HG02884 (cell line): ENCODE results near the gene CFAP53.
"Not testable (repeated sequence)": the region's sequence is repeated elsewhere in the genome, so short reads cannot be mapped to it uniquely, and the experiment has no call there.

Source experiments
- ATAC-seq: cut with Tn5 transposase; IDR thresholded peaks from one replicate; pipeline ENCODE4 v1.9.1; 2021; ENCODE audit warnings: mild to moderate bottlenecking, moderate library complexity; ENCODE audit not compliant: unreplicated experiment

The CFAP53 gene

GRCh38 chr18:50273203-50274043 is 7.1 kb upstream of the CFAP53 start:
- no peak for ATAC-seq

- ATAC-seq: no peak
Observed at GRCh38 chr18:50272568-50272967, 6.3 kb upstream of the CFAP53 start.

GRCh38 chr18:50268022-50268747 is 1.9 kb upstream of the CFAP53 start:
- peak; percentile 70 for ATAC-seq

GRCh38 chr18:50262977-50263376 is 3.3 kb downstream of the CFAP53 start:
- ATAC-seq: no peak

- ATAC-seq: no peak
Observed at GRCh38 chr18:50250935-50251334, 15.4 kb downstream of the CFAP53 start.

GRCh38 chr18:50249576-50249975 is 16.7 kb downstream of the CFAP53 start:
- ATAC-seq: no peak

- no peak for ATAC-seq
Observed at GRCh38 chr18:50247561-50247960, 18.7 kb downstream of the CFAP53 start.

- not testable (repeated sequence) for ATAC-seq
Observed at GRCh38 chr18:50241768-50242167, 24.5 kb downstream of the CFAP53 start.

GRCh38 chr18:50240080-50240563 is 26.2 kb downstream of the CFAP53 start:
- ATAC-seq: no peak

- ATAC-seq: no peak
Observed at GRCh38 chr18:50232419-50232818, 33.9 kb downstream of the CFAP53 start.

GRCh38 chr18:50231621-50232020 is 34.7 kb downstream of the CFAP53 start:
- ATAC-seq: no peak

- ATAC-seq: not testable (repeated sequence)
Observed at GRCh38 chr18:50220249-50220648, 46.0 kb downstream of the CFAP53 start.

- no peak for ATAC-seq
Observed at GRCh38 chr18:50218432-50219197, 47.7 kb downstream of the CFAP53 start.

GRCh38 chr18:50209311-50209710 is 57.0 kb downstream of the CFAP53 start:
- ATAC-seq: no peak

GRCh38 chr18:50207722-50208121 is 58.6 kb downstream of the CFAP53 start:
- ATAC-seq: no peak

GRCh38 chr18:50203801-50204604 is 62.3 kb downstream of the CFAP53 start:
- no peak for ATAC-seq

GRCh38 chr18:50201476-50202018 is 64.7 kb downstream of the CFAP53 start:
- no peak for ATAC-seq

GRCh38 chr18:50199921-50200320 is 66.4 kb downstream of the CFAP53 start:
- no peak for ATAC-seq

- no peak for ATAC-seq
Observed at GRCh38 chr18:50199346-50199855, 66.9 kb downstream of the CFAP53 start.

GRCh38 chr18:50196261-50196660 is 70.0 kb downstream of the CFAP53 start:
- ATAC-seq: no peak
